RWPE2 (cell line): ENCODE measurements around the gene SLX4IP.

ENCODE experiments used
- ATAC-seq: fragments of 200-7000 bp; cut with Tn5 transposase; 3 replicates; pipeline ENCODE4 v1.9.1; 2021; ENCODE audit warnings: low read depth
- DNase-seq: peaks from one replicate; pipeline ENCODE4 v3.0.0-alpha.2; 2020; ENCODE audit warnings: low spot score
- H3K27ac ChIP-seq: fragments of 450-650 bp; 2 replicates; pipeline ENCODE4 v1.5.1; 2017; ENCODE audit warnings: mild to moderate bottlenecking; ENCODE audit not compliant: poor library complexity, severe bottlenecking
- H3K27me3 ChIP-seq: fragments of 250-450 bp; sonication (Bioruptor Pico); 2 replicates; pipeline ENCODE4 v1.5.1; 2021; ENCODE audit warnings: mild to moderate bottlenecking, moderate library complexity; ENCODE audit not compliant: insufficient read depth, poor library complexity, severe bottlenecking
- H3K36me3 ChIP-seq: fragments of 250-450 bp; sonication (Bioruptor Pico); 2 replicates; pipeline ENCODE4 v1.5.1; 2020; ENCODE audit warnings: low read depth, mild to moderate bottlenecking, moderate library complexity
- H3K4me1 ChIP-seq: fragments of 250-450 bp; sonication (Bioruptor Pico); 2 replicates; pipeline ENCODE4 v1.5.1; 2021; ENCODE audit warnings: mild to moderate bottlenecking, moderate library complexity; ENCODE audit not compliant: insufficient read depth, poor library complexity, severe bottlenecking
- H3K4me3 ChIP-seq: fragments of 250-450 bp; sonication (Bioruptor Pico); 2 replicates; pipeline ENCODE4 v1.5.1; 2021; ENCODE audit warnings: mild to moderate bottlenecking, moderate library complexity; ENCODE audit not compliant: severe bottlenecking
- H3K9me3 ChIP-seq: fragments of 250-450 bp; sonication (Bioruptor Pico); 2 replicates; pipeline ENCODE4 v1.5.1; 2021; ENCODE audit warnings: mild to moderate bottlenecking, moderate library complexity; ENCODE audit not compliant: severe bottlenecking
- CTCF ChIP-seq: fragments of 450-650 bp; IDR thresholded peaks from one replicate; pipeline ENCODE4 v1.5.1; 2017; ENCODE audit warnings: mild to moderate bottlenecking, moderate library complexity; ENCODE audit not compliant: poor library complexity, severe bottlenecking

Gene SLX4IP

GRCh38 chr20:10669843-10670446 is 234.8 kb downstream of the SLX4IP start:
- H3K27ac ChIP-seq = peak overlapping the region; percentile 92

GRCh38 chr20:10670501-10671220 is 235.6 kb downstream of the SLX4IP start:
- H3K9me3 ChIP-seq = no peaks in the 10 kb centered on the region
- no peak for ATAC-seq
- H3K4me3 ChIP-seq = peak overlapping the region; percentile 69
- peaks cover 69% of the 10 kb centered on the region for H3K36me3 ChIP-seq
- no peaks in the 10 kb centered on the region for H3K27me3 ChIP-seq
- no peak for DNase-seq
- no peak for TF ChIP-seq CTCF
- H3K4me1 ChIP-seq = peaks cover 40% of the 10 kb centered on the region
- H3K27ac ChIP-seq = peak overlapping the region; percentile 92

More at GRCh38 chr20:10669843-10670446, 234.8 kb downstream of the SLX4IP start:
- no peaks in the 10 kb centered on the region for H3K27me3 ChIP-seq
- ATAC-seq = no peak
- H3K36me3 ChIP-seq = peaks cover 75% of the 10 kb centered on the region
- no peak for DNase-seq
- no peaks in the 10 kb centered on the region for H3K9me3 ChIP-seq
- peaks cover 43% of the 10 kb centered on the region for H3K4me1 ChIP-seq
- TF ChIP-seq CTCF = no peak
- H3K4me3 ChIP-seq = peak overlapping the region; percentile 69

GRCh38 chr20:10671221-10671918 is 236.3 kb downstream of the SLX4IP start:
- peak; percentile 99 for DNase-seq
- Histone ChIP-seq H3K36me3 (peaks cover 62% of the 10 kb centered on the region), H3K27ac (peak overlapping the region; percentile 92), H3K9me3 (no peaks in the 10 kb centered on the region), H3K27me3 (no peaks in the 10 kb centered on the region), H3K4me3 (peak overlapping the region; percentile 69), H3K4me1 (peaks cover 33% of the 10 kb centered on the region)
- peak; percentile 81 for TF ChIP-seq CTCF
- ATAC-seq = peak; percentile 64

GRCh38 chr20:10671919-10672623 is 237.0 kb downstream of the SLX4IP start:
- TF ChIP-seq CTCF = no peak
- Histone ChIP-seq H3K9me3 (no peaks in the 10 kb centered on the region), H3K4me3 (peak overlapping the region; percentile 69), H3K4me1 (peaks cover 26% of the 10 kb centered on the region), H3K27ac (peak overlapping the region; percentile 92), H3K36me3 (peaks cover 55% of the 10 kb centered on the region), H3K27me3 (no peaks in the 10 kb centered on the region)
- DNase-seq = peak; percentile 94
- ATAC-seq = peak; percentile 30
